Natural killer cell (primary cell): Measurements from ENCODE around the gene SLC7A6OS. TPM values are rescaled to one million over a fixed set of nuclear protein-coding genes. Genes with fewer than 3 reads are reported as not detected.

Experiments used
- ATAC-seq, 3 donors: fragments of 150-1000 bp in 2 of 3; fragments of 200-7000 bp in 1 of 3; cut with Tn5 transposase; 1 replicate in 1 of 3; 2 replicates in 2 of 3; pipeline ENCODE4 v1.10.0; 2021; ENCODE audit warnings: mild to moderate bottlenecking in 2 of 3, moderate library complexity in 2 of 3
- DNase-seq, 2 donors: peaks; one replicate each; pipeline versions ENCODE4 v3.0.0 to v3.0.0-alpha.2; 2013 to 2021; ENCODE audit warnings: mixed read lengths in 1 of 2
- H3K27ac ChIP-seq: one replicate; pipeline ENCODE4 v1.5.1; 2013; ENCODE audit warnings: mild to moderate bottlenecking, low read length
- H3K27me3 ChIP-seq: one replicate; pipeline ENCODE4 v1.6.1; 2013; ENCODE audit warnings: low read length; ENCODE audit not compliant: control insufficient read depth, insufficient read depth
- H3K36me3 ChIP-seq: one replicate; pipeline ENCODE4 v1.6.1; 2013; ENCODE audit warnings: low read length; ENCODE audit not compliant: control insufficient read depth, insufficient read depth
- H3K4me1 ChIP-seq: one replicate; pipeline ENCODE4 v1.6.1; 2013; ENCODE audit warnings: low read length; ENCODE audit not compliant: control insufficient read depth, insufficient read depth
- H3K4me3 ChIP-seq: one replicate; pipeline ENCODE4 v1.5.1; 2013; ENCODE audit warnings: low read length
- H3K9me3 ChIP-seq: one replicate; pipeline ENCODE4 v1.6.1; 2013; ENCODE audit warnings: low read length; ENCODE audit not compliant: control insufficient read depth, insufficient read depth
- H3K27ac Mint-ChIP-seq, 2 donors: one replicate each; pipeline ENCODE4 v1.8.0; 2022; ENCODE audit warnings: mild to moderate bottlenecking in 2 of 2, mixed read lengths in 2 of 2, moderate library complexity in 1 of 2
- H3K27me3 Mint-ChIP-seq, 2 donors: one replicate each; pipeline ENCODE4 v1.8.0; 2022; ENCODE audit warnings: low read depth in 2 of 2, mixed read lengths in 2 of 2
- H3K36me3 Mint-ChIP-seq: one replicate; pipeline ENCODE4 v1.8.0; 2022; ENCODE audit warnings: mixed read lengths
- H3K4me1 Mint-ChIP-seq, 2 donors: one replicate each; pipeline ENCODE4 v1.8.0; 2022; ENCODE audit warnings: mixed read lengths in 2 of 2
- H3K4me3 Mint-ChIP-seq: one replicate; pipeline ENCODE4 v1.8.0; 2022; ENCODE audit warnings: mild to moderate bottlenecking, moderate library complexity, mixed read lengths
- H3K9me3 Mint-ChIP-seq, 2 donors: one replicate each; pipeline ENCODE4 v1.8.0; 2022; ENCODE audit warnings: mixed read lengths in 2 of 2
- CTCF ChIP-seq: fragments of 200-600 bp; IDR thresholded peaks from one replicate; pipeline ENCODE4 v1.8.0; 2022; ENCODE audit warnings: antibody characterized with exemption
- WGBS: methylation state at CpG from one replicate; pipeline ENCODE4 v1.1.7; 2013; ENCODE audit warnings: missing lambda C conversion rate; ENCODE audit not compliant: insufficient coverage; 5-methylcytosine and 5-hydroxymethylcytosine counted together
- intact Hi-C: fragments of 100-400 bp; cut with micrococcal nuclease; formaldehyde crosslinking; loops from one replicate; pipeline ENCODE4 v1.14.2; 2022
- total RNA-seq, 4 donors: library from RNA; stranded (reverse); fragments of 120-200 nt in 1 of 4; gene quantifications; one replicate each; pipeline versions ENCODE4 v1.2.3 to v1.2.4, GENCODE V29; 2013 to 2022

SLC7A6OS gene
- total RNA-seq, 3 donors from 2014 or later (not counting 1 experiment from before 2014, with no cell fraction given), result 46.3 to 57.3 (median 56.1) TPM

DNA sequence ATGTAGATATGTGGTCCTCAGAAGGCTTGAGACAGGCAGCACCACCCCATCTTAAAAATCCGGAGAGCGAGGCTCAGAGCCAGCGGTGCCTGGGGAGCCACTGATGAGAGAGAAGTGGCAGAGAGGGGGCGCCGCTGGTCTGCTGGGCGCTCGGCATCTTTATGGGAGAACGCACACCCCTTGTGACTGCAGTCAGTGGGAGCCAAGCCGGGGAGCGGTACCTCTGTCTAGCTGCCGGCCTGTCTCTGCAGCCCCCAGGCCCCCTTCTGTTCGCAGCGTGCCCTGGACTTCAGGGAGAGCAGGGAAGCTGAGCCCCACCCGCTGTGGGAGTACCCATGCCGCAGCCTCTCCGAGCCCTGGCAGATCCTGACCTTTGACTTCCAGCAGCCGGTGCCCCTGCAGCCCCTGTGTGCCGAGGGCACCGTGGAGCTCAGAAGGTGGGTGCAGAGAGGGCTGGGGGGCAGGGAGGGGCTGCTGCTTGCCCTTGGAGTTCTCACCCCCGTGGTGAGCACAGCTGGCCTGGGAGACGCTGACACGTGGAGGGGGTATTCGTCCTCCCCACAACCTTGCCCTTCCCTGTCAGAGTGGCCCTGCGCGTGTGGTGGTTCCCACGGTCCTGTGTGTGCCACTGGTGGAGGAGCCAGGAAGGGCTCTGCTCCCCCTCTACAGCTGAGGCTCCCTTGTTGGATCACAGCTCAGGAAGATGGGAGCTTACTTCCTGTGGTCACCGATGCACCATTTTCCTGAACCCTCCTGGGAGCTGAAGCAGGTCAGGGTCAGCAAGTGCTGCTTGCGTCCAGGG lies 44.9 kb upstream of the SLC7A6OS start:
- WGBS, result 69% methylated on average over 28 of the region's 28 CpGs
- no peaks in the 10 kb centered on the region for H3K9me3 ChIP-seq
- Mint-ChIP-seq H3K27ac (peak overlapping the region in 1 of 2 donors; percentile 61), H3K4me1 (peaks cover 30 to 43% of the 10 kb centered on the region in 2 donors), H3K4me3 (peak overlapping the region; percentile 21), H3K36me3 (no peaks in the 10 kb centered on the region), H3K9me3 (no peaks in the 10 kb centered on the region), H3K27me3 (no peaks in the 10 kb centered on the region)
- no peaks in the 10 kb centered on the region for H3K27me3 ChIP-seq
- intact Hi-C loops, result no loop called here
- no peak overlapping the region for H3K27ac ChIP-seq
- peaks cover 50% of the 10 kb centered on the region for H3K36me3 ChIP-seq
- ATAC-seq (no peak), DNase-seq (peak in 1 of 2 donors; percentile 26)
- peaks cover 40% of the 10 kb centered on the region for H3K4me1 ChIP-seq
- TF ChIP-seq CTCF, result no peak
- peak overlapping the region; percentile 11 for H3K4me3 ChIP-seq

DNA sequence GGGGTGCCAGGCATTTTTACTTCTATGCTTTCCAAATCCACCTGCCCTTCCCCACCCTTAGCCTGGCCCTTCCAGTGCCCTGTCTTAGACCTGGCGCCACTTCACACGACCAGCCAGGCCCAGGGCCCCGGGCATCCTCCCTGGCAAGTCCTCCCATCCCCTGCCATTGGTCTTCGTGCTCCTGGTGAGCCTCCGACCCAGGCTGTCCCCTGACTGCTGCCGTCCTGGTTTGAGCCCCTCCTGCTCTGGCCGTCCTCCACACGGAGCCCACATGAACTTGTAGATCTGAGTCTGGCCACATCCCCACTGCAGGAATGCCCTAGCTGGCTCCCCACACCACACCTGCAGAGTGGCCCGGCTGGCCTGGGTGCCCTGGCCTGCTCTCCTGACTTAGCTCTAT lies 44.1 kb upstream of the SLC7A6OS start:
- H3K9me3 Mint-ChIP-seq, result no peaks in the 10 kb centered on the region
- H3K36me3 ChIP-seq, result peaks cover 55% of the 10 kb centered on the region
- H3K27ac Mint-ChIP-seq, result peak overlapping the region in 1 of 2 donors; percentile 49
- peaks cover 30 to 38% of the 10 kb centered on the region in 2 donors for H3K4me1 Mint-ChIP-seq
- H3K36me3 Mint-ChIP-seq, result no peaks in the 10 kb centered on the region
- no peaks in the 10 kb centered on the region for H3K27me3 ChIP-seq
- peaks cover 40% of the 10 kb centered on the region for H3K4me1 ChIP-seq
- H3K4me3 Mint-ChIP-seq, result no peak overlapping the region
- H3K4me3 ChIP-seq, result no peak overlapping the region
- WGBS, result 93% methylated on average over 9 of the region's 9 CpGs
- TF ChIP-seq CTCF, result no peak
- intact Hi-C loops, result no loop called here
- no peak overlapping the region for H3K27ac ChIP-seq
- DNase-seq (no peak), ATAC-seq (no peak)
- no peaks in the 10 kb centered on the region for H3K9me3 ChIP-seq
- no peaks in the 10 kb centered on the region for H3K27me3 Mint-ChIP-seq

DNA sequence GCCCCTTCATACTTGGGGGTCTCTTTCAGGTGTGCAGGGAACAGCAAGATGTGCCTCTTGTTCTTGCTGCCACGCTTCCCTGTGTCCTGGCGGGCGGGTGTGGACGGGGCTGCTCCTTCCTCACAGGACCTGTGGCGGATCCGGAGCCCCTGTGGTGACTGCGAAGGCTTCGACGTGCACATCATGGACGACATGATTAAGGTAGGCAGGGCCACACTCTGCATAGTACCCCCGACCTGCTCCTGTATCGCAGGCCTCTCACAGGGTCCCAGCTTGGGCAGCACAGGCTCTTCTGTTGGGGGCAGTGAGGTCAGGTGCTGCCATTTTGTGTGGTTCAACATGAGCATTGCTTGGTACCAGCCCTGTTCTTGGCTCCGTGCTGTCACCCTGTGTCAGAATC lies 42.6 kb upstream of the SLC7A6OS start:
- Mint-ChIP-seq H3K9me3 (no peaks in the 10 kb centered on the region), H3K27ac (no peak overlapping the region), H3K36me3 (no peaks in the 10 kb centered on the region), H3K4me1 (peaks cover 28 to 36% of the 10 kb centered on the region in 2 donors), H3K27me3 (no peaks in the 10 kb centered on the region), H3K4me3 (no peak overlapping the region)
- H3K9me3 ChIP-seq, result no peaks in the 10 kb centered on the region
- WGBS, result 95% methylated on average over 13 of the region's 13 CpGs
- intact Hi-C loops, result no loop called here
- DNase-seq (no peak), ATAC-seq (no peak)
- peaks cover 34% of the 10 kb centered on the region for H3K4me1 ChIP-seq
- H3K36me3 ChIP-seq, result peaks cover 59% of the 10 kb centered on the region
- no peak overlapping the region for H3K4me3 ChIP-seq
- H3K27ac ChIP-seq, result no peak overlapping the region
- no peaks in the 10 kb centered on the region for H3K27me3 ChIP-seq
- no peak for TF ChIP-seq CTCF
